ENCODE results near the gene FOXA2.
"Not testable (repeated sequence)": the region's sequence is repeated elsewhere in the genome, so short reads cannot be mapped to it uniquely, and the experiment has no call there.

FOXA2 gene

DNA sequence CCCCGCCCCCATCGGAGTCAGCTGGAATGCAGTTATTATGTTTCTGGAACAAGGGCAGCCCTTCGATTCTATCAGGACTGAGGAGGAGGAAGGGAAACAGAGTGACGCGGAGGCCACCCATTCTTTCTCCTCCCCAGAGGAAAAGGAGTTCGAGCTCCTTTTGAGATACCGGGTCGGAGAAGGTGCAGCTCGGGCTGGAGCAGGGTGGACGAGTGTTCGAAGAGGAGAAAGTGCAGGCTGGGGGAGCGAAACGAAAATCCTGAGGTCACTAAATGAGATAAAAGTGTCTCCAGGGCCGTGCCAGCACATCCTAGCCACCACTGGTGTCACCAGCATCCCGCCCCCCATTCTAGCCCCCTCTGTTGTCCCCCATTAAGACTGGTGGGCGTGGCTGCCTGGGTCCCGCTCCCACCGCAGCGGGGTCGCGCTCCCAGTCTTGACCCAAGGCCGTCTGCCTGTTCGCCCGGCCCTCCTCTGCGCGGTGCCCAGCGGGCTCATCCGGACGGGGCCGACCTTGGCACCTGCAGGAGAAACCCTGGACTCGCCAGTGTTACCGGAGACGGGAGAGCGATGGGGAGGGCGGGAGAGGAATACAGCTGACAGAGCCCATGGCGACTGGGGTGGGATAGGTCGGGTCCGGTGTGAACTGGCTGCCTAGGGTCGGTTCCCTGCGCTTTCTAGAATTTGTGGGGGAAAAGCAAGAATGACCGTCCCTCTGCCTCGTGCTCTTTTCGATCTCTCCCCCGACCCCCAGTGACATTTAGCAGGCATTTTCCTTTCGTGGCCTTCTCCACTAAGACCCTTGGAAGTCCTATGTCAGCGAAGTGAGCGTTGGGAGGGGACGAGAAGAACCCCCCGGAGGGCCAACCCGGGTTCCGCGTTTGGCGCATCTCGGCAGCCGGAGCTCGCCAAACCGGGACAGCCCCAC is 16.2 kb downstream of the FOXA2 start:
- DNase-seq = no peak

DNA sequence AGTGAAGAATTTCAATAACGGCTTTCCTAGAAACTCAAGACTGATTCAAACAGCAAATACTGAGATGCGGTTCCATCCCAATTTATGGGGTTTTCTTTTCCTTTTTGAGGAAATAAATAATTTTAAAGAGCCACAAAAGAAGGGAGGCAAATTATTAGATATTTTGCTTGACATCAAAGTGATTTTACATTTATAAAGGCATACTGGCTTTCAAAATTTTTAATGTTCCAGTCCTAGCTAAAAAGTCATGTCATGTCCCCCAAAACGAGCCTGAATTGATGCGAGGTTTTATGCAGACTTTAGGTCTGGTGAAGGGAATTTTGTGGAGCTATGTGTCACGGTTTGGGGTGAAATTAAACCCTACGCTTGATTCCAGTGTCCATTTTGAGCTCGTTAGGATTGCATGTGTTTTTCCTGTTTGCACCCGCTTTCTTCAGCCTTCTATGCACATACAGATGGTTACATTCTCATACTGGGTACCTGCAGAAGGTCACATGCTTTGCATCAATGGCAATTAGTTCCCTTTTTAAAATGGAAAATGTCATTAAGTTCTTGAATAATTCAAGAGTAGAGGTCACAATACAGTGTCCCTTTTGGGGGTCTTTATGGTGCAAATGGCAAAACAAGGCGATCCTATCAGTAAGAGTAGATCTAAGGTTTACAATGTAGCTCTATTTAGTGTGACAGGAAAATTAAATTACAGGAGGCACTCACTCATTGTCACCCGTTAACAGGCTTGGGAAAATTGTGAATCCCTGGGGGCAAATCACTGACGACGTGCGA is 17.3 kb downstream of the FOXA2 start:
- no peak for DNase-seq

DNA sequence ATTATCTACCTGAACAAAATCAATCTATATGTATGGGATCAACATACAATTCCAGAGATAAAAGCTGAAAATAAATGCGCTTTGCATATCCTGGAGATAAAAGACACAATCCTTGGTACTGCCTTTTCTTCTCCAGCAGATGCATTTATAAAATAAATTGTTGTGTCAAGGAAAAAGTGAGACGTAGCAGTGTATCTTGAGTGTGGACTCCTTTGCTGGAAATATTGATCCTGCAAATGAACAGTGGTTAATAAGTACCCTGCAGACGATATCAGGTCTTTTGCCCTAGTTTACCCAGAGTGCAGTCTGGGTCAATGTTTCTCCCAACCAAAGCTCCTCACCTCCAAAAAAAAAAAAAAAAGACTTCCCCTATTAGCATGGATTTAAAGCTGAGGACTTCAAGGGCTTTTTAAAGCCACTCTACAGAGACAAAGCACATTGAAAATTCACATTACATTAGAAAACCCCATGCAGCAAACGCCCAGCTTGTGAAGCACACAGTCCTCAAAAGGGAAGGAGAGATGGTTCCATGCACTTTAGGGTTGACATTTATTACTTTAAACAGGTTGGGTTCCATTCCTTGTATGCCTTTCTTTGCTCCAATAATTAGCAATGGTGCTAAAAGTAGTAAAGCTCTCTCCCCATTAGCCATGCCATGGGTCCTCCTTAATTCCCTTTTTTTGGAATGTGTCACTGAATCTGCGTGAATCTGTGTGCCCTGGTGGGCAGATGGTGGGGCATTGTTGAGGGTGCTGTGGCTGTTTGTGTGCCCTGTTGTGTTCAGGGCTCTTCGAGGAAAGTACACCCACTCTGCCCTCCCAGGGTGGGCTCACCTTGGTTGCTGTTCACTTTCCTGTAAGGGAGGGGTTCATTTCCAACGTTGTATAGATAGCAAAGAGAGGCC is 21.1 kb downstream of the FOXA2 start:
- DNase-seq = no peak

DNA sequence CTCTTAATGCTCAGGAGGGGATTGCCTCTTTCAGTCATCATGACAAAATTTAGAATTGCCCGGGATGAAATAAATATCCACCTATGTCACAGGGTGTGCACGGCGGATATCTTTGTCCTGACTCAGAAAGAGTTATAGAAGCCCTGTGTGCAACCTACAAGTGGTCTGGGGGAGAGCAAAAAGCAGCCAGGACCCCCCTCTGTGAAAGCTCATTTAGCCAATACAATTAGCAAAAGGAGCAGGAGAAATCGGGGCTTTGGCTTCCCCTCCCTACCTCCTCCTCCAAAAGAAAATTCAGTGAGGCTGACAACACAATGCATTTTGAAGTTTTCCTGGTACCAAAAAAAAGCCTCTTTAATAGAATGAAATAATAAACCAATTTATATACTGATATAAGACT is 21.8 kb downstream of the FOXA2 start:
- no peak for DNase-seq

DNA sequence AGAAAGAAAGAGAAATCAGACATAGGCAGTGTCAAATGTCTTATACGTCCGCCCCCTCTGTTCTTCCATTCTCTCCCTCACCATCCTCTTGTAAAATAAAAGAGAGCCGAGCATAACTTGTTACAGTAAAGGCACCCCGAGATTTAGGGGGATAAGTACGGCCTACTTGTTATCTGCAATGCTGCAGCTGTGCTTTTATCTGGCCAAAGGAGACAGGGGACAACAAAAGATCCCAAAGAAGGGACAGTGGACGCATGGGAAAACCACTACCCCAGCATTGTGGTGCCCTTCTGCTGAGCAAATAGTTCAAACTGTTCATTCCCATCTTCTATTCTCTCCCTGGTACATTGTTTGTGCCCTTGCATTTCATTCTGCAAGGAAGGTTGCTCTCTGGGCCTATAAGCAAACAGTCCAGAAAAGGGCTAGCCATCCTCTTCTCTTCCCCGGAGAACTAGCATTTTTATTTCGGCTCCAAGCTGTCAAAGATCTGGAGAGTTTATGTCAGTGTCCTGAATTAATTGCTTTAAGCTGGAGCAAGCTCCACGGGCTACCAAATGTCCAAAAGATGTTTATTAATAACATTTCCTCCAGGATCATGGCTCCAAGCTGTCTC is 22.3 kb downstream of the FOXA2 start:
- DNase-seq = no peak

DNA sequence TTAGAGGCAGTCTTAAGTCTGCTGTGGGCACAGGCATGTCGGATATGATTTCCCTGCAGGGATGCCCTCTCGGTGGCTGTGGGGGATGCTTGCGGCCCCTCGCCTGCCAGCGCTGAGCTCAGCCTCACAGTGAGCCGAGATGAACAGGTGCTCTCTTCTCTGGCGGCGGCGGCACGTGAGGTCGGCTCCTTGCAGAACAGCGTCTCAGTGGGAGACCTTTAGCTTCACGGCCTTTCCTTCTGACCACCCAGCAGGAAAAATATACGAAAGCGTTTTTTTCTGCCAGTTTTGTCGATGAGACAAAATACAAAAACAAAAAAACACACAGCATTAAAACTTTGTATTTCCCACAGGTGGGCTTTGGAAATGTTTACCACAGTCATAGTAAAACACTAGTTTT is 23.6 kb downstream of the FOXA2 start:
- DNase-seq = no peak

DNA sequence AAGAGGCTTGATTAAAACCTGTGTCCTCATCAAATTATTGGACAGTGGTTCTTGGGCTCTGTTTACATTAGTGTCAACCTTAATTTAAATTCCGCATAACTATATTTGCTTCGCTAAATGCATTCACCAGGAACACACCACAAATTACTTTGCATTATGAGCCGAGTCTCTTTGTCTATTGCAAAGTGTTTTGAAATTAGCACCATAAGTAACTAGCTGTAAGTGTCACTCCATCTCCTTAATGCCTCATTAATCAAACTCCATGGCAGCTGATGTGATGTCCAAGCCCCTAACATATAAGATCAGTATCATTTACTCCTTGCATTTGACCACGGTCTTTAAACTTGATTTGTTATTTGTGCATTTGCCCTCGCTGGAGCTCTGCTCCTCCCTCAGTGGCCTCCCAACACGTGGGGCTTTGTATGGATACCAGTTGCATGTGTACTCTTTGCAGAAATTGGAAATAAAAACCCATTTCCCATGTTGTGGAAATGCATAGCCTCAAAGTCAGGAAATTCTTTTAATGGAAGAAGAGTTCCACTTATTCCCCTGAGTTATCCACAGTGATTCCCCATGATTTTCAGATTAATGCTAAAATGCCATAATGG is 24.6 kb downstream of the FOXA2 start:
- no peak for DNase-seq

DNA sequence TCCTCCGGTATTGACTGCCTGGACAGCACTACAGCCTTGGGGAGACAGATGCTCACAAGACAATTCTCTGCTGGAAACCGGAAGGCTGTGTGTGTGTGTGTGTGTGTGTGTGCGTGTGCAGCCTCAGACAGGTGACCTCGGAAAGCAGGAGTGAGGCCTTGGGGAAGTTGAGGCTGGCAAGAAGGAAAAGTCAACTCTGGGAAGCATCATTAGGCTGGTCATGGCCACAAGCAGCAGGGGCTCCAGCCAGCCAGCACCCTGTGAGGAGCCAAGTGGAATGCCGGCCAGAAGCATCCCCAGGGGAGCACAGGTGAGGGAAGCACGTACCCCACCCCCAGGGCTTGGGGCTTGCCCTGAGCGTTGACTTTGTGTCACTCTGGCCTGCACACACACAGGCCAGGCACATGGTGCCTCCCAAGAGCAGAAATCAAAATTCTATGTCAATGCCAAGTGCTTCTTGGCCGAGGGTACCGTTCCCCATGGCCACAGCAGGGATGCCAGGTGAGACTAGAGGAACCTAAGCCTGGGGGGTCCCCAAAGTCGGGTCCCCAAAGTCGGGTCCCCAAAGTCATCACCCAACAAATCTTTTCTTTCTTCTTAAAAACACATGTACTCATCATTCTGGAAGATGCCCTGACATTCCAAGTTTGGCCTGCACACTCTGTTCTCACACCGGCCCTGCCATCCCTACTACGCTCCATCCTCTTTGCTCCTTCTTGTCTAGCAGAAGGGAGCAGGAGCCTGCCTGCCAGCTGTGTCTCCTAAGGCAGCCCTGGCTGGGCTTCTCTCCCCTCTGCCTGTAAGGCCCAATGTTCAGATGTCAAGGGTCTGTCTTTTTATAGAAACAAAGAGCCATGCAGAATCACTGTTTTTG is 26.7 kb downstream of the FOXA2 start:
- no peak for DNase-seq

DNA sequence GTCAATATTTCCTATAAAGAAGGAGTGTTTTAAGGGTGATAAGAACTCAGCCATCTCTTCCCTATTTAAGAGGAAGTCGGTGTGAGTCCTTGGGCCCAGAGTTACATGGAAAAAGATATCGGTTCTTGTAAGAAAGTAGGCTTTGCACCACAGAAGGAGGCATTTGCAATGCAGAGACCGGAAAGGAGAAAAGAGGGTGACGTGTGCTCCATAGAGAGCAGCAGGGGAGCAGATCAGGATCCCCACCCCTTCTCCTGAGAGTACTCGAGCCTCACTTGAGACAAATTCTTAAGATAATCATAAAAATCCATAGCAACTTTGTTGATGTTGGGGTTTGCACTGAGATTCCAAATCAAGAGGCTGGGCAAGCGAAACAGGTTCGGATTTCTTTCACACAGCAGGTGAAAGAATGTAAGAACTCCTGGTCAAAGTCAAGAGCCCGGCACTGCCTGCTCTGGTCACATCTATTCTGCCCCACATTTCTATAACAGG is 27.8 kb downstream of the FOXA2 start:
- no peak for DNase-seq

DNA sequence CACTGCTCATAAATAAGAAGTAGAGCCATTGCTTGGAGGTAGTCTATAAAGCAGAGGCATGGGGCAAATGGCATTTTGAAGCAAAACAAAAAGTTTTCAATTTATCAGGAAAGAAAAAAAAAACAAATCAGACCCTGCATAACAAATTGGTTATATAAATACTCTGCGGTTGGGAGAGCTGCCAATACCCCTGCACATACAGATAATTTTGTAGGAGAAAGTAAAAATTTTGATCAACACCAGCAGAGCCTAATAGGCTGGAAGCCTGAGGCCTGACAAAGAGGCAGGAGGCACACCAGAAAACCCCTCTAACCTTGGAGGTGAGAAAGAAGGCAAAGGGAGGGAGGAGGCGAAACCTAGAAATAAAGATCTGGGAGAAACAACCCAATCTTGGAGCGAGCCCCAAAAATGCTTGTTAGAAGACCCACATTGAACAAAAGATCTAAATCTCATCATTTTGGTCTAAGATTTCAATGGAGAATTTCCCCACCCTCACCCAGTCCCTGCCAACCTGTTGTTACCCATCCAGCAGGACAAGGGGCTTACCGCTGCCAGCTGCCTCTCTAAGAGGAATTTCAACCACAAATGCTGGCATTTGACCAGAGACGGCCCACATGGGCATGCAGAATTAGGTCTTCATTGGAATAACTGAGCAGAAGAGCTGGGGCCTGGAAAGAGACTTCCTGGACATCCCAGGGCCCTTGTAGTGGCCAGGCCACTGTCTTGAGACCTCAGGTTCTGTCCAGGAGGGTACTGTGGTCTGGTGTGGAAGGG is 28.4 kb downstream of the FOXA2 start:
- DNase-seq = no peak

DNA sequence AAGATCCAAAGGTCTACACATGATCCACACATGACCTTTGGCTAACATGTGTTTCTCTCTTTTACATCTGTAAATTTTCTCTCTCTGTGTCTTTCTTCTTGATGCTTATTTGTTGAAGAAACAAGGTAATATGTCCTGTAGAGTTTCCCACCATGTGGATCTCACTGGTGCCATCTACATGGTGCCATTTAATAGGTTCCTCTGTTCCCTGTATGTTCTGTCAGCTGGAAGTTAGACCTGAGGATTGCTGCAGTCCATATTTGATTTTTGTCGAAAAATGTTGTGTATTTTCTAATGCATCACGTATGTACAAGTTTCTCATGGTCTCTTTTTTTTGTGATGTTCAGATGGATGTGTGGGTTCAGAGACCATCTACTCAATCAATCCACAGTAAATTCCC is 30.0 kb downstream of the FOXA2 start:
- DNase-seq = no peak

DNA sequence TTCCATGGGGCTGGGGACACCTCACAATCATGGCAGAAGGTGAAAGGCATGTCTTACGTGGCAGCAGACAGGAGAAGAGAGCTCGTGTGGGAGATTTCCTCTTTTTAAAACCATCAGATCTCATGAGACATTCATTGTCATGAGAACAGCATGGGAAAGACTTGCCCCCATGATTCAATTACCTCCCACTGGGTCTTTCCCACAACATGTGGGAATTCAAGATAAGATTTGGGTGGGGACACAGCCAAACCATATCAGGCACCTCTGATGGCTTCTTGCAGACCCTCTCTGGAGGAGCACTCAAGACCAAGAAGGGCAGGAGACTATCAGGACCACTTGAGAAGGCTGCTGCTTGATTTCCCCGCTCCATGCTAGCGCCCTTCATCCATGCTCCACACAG is 33.9 kb downstream of the FOXA2 start:
- DNase-seq = not testable (repeated sequence)

DNA sequence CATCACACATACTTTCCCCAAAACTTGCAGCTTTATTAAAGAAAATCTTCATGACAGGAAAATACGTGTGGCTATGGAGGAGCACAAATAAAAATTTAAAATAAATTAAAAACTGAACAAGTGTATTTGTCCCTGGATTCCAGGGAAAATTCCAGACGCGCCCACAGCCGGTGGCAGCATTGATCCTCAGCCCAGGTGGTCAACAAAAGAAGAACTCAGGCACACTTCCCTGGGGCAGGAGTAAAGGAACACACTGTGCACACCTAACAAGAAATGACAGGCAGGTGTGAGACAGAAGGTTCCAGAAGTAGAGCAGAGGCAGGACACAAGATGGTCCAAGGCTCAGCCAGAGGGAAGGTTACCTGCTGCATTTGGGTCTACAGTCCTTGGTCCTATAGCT is 36.3 kb downstream of the FOXA2 start:
- DNase-seq = no peak

DNA sequence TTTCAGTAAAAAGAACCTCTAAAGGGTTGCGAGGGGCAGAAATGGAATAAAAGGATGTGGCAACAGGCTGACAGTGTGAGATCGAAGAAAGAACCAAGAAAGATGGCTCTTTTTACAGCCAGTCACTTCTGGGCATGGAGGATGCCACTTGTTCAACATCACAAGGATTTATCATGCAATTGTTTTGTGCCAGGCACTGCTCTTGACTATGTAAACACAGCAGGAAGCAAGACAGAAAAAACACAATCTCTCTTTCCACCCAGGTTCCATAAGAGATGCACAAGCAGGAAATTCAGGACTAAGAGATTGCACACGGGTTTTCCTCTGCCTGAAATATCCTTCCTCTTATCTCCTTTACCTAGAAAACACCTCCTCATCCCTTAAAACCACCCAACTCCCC is 38.0 kb downstream of the FOXA2 start:
- DNase-seq = no peak

DNA sequence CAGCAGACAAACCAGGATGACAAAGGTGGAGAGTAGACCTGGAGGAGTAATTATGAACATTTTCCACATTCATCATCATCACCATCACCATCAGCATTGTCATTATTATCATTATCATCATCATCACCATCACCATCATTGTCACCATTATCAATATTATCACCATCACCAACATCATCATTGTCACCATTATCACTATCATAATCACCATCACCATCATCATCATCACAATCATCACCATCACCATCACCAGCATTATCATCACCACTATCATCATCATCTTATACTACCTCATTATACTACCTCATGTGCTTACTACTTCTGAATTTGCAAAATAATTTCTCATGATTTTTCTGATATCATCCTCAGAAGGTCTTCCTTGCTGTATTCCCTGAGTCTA is 39.3 kb downstream of the FOXA2 start:
- DNase-seq = no peak

DNA sequence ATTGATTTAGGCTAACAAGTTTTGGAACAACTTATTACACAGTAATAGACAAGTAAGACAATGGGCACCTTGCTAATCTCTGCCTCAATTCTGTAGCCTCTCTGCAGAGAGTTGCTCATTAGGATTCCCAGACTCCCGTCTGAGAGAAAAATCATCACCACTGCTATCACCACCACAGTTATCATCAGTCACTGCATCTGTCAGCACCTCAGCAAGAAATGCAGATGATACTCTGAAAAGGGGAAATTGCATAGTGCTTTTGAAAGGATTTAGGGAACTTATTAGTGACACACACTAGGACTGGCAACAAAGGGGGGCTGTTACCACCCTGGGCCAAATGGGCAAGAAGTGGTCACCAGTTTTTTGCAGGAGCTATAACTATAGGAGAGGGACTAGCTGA is 39.9 kb downstream of the FOXA2 start:
- no peak for DNase-seq

DNA sequence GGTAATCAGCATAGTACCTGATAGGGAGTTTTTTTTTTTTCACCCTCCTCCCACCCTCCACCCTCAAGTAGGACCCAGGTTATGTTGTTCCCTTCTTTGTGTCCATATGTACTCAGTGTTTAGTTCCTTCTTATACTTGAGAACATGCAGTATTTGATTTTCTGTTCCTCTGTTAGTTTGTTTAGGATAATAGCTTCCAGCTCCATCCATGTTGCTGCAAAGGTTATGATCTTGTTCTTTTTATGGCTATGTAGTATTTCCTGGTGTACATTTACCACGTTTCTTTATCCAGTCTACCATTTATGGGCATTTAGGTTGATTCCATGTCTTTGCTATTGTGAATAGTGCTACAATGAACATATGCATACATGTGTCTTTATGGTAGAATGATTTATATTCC is 41.9 kb downstream of the FOXA2 start:
- DNase-seq = no peak

DNA sequence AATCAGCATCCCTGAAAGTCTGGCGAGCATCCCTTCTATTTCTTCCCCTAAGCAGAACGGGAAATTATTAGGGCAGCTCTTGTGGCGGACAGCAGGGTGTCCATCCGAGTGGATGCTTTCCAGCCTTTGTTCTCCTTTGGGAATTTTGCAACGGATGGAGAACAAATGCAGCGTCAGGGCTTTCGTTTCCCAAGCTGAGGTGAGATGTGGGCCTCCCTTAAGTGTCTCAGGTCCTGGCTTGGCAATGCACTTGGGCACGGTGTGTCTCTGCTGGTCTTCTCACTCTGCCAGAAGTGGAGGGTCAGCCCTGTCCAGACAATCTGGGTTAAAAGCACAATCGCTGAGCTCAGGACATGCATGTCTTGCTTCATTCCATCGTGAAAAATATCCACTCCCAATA is 43.5 kb downstream of the FOXA2 start:
- no peak for DNase-seq

DNA sequence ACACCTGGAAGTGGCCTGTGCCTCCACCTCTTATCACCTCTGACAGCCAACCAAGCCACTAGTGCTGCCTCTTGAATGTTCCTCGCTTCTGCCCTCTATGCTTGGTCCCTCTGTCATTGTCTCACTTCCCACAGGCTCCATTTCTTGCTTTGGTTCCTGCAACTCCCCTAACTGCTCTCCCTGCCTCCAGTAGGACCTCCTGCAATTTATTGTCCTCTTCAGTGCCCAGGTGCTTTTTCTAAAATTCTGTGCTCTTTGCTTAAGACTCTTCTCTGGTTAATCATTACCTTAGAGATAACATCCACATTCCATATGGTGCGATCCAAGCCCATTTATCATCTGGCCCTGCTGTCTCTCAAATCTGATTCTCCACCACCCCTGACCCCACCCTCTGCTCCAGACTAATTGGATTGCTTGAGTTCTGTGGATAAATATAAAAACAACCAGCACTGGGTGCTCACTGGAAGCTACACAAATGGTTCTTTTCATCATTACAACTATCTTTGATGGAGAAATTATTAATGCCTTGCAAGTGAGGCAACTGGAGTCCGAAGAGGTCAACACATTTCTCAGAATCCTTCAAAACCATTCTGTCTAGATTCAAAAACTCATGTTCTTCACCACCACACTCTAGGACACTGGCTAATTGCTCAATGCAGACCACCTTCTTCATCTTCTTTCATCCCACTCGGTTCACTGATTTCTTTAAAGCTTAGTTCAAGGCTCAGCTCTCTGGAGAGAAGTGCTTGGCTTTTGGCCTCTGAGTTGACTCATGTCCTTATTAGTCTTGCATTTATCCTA is 47.2 kb downstream of the FOXA2 start:
- no peak for DNase-seq
